HG02571 (cell line): ENCODE measurements around the gene MSTO1.
"Not testable (repeated sequence)": the region's sequence is repeated elsewhere in the genome, so short reads cannot be mapped to it uniquely, and the experiment has no call there.

Source experiments
- ATAC-seq: cut with Tn5 transposase; IDR thresholded peaks from one replicate; pipeline ENCODE4 v1.9.1; 2021; ENCODE audit warnings: mild to moderate bottlenecking, moderate library complexity; ENCODE audit not compliant: unreplicated experiment

Gene MSTO1

DNA sequence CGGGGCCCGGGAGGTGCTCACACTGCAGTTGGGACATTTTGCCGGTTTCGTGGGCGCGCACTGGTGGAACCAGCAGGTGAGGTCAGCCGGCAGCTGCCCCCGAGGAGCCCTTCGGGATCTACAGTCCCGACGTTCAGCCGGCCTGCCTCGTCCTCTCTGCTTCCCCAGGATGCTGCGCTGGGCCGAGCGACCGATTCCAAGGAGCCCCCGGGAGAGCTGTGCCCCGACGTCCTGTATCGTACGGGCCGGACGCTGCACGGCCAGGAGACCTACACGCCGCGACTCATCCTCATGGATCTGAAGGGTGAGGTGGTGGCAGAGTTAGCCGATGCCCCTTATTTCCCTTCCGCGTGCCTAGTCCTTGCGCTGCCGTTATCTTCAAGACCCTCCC lies 234 bp downstream of the MSTO1 start:
- ATAC-seq: not testable (repeated sequence)

DNA sequence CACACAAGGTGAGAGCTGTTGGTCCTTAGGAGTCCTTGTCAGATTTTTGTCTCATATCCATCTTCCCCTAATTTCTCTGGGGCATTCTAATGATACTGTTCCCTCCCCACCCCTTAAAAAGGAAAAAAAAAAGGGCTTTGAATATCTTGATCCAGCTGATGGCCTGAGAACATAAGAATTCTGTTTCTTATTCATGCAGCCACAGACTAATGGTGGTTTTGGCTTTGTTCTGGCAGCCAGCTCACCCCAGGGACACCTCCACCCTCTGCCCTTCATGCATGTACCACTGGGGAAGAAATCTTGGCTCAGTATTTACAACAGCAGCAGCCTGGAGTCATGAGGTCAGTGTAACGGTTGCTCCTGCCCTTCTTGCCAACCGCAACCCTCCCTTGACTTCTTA lies 3.2 kb downstream of the MSTO1 start:
- not testable (repeated sequence) for ATAC-seq

DNA sequence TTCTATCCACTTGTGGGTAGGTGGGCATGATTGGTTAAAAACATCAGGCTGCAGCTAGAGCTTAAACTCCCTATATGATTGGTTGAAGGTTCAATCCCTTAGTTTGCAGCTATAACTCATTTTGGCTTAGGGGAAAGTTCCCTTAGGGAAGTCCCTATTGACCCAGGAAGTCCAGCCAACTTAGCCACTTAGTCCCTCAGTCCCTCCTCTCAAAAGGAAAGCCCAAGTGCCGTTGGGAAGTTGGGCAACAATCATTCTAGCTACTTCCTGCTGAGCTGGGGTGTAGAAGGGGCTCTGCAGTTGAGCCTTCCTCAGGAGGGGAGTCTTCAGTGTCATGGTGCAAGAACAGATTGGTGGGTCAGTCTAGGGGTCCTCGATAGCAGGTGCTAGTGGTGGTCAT lies 12.2 kb downstream of the MSTO1 start:
- ATAC-seq: no peak

DNA sequence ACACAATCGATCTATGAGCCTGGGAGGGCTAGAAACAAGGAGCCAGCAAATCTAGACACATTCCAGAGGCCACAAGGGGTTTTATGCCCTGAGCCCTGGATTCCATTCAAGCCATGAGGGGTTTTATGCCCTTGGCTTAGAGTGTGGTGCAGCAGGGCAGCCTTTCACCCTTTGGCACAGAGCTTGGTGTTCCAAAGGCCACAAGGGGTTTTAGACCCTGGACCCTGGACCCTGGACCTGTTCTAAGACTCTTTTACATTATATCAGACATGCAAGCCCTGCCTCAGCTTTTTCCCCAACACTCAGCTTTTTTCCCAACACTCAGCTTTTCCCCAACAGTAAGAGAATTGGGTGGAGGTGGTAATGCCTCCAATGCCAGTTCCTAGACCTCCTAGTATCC lies 13.3 kb downstream of the MSTO1 start:
- no peak for ATAC-seq

DNA sequence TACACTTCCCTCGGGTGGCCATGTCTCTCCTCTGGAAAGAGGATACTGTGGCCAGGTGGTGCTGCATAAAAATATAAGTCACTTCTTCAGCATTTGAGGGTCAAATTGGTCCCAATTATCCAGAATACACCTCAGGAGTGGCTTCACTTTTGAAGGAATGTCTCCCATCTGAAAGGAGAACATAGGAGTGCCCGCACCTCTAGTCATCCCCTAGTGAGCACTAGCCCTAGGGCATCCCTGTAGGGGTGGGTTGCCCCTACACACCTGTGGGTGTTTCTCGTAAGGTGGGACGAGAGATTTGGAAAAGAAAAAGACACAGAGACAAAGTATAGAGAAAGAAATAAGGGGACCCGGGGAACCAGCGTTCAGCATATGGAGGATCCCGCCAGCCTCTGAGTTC lies 16.4 kb downstream of the MSTO1 start:
- not testable (repeated sequence) for ATAC-seq

DNA sequence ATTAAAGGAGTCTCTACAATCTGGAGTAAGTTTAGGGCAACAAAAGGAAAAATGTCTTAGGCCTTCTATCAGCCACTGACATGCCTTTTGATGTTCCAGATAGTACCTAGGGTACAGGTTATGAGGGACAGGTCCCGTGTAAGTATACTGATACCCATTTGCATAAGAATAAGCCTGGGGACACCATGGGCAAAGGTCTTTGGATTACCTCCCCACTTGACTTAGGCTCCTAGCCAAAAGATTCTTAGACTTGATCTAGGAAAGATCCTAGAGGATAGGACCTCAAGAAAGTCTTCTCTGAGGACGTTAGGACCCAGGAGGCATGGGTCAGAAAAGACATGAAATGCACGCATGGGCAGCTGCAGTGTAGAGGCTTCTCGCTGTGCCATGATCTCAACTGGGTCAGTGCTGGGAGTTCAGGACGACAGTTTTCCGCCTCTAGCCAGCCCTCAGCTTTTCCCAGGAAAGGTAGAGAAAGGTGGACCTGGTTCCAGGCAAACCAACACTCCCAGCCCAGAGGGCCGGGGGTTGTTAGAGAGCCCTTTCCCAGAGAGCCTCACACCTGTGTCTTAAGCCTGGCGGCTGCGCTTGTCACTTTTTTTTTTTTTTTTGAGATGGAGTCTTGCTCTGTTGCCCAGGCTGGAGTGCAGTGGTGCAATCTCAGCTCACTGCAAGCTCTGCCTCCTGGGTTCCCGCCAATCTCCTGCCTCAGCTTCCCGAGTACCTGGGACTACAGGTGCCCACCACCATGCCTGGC lies 26.6 kb downstream of the MSTO1 start:
- ATAC-seq: no peak

DNA sequence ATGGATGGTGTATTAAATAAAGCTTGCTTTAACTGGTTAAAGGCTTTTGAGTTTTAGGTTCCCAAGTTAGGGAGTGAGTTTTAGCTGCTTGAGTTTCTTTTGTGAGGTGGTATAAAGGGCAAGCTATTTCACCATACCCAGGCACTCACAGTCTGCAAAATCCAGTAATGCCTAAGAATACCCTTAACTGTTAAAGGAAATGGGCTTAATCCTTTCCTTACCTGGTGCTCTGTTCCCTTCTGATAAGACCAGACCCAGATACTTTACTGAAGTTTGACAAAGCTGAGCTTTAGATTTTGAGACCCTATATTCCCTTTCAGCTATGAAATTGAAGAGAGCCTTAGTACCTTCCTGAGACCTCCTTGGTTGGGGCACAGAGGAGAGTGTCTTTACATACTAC lies 30.3 kb downstream of the MSTO1 start:
- no peak for ATAC-seq

DNA sequence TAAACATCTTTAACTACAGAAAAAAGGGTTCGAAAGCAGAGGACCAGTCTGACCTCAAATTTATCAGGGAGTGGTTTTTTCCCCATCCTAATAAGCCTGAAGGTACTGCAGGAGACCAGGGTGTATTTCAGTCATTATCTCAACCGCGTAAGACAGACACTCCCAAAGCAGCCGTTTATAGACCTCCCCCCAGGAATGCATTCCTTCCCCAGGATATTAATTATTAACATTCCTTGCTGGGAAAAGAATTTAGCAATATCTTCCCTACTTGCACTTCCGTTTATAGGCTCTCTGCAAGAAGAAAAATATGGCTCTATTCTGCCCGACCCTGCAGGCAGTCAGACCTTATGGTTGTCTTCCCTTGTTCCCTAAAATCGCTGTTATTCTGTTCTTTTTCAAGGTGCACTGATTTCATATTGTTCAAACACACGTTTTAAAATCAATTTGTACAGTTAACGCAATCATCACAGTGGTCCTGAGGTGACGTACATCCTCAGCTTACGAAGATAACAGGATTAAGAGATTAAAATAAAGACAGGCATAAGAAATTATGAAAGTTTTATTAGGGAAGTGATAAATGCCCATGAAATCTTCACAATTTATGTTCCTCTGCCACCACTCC lies 32.7 kb downstream of the MSTO1 start:
- not testable (repeated sequence) for ATAC-seq

DNA sequence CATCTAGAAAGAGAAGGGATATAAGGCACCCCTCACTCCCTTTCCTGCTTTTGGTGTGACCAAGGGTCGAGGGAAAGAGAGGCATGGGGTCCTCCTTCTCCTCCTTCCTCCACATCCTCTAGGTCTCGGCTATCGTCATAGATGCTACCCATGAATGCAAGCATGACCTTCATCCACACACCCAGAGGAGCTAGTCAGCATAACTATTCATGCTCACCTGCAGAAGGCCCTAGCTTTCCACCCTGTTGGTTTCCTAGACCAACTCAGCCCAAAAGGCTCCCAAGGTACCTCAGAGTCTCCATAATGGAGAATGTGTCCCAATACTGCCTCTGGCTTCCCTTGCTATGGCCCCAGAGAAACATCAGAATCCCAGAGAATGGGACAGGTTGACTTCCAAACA lies 33.2 kb downstream of the MSTO1 start:
- ATAC-seq: no peak

DNA sequence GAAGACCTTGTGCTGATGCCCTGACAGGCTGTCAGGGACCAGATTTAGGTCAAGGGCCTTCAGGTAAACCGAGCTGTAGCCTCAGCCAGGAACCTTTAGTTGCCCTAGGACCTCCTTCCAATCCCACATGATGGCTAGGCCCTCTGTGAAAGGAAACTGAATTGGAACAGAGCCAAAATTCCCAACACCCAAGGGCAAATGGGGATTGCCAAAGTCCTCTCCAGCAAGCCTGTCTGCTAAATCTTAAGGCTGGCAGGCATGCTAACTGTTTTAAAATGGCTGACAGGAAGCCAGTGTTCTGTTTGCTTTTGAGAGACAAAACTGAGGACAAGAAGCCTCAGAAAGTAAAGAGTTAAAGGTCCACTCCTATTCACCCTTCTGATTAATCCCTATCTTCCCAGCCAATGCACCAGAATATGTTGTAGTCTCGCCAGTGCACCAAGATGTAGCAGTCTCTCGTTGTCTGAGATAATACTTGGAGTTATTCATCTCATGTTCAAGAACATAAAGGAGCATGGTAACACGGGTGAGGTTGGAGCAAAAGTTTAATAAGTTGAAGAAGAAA lies 35.1 kb downstream of the MSTO1 start:
- no peak for ATAC-seq

DNA sequence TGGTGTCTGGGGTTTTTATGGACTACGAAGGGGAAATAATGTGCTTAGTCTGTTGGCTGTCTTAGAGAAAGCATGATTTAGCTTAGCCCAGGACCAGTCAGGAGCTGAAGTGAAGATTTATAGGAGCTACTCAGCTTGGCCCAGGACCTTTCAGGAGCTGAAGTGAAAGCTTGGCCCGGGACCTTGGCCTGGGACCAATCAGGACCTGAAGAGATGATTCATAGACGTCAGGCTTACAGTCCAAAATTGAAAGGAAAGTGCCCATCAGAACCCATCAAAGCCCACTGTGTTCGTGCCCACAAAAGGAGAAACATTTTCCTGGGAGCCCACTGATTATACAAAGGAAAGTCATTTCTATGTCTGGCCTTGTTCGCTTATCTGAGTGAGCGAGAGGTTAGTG lies 35.6 kb downstream of the MSTO1 start:
- ATAC-seq: no peak

DNA sequence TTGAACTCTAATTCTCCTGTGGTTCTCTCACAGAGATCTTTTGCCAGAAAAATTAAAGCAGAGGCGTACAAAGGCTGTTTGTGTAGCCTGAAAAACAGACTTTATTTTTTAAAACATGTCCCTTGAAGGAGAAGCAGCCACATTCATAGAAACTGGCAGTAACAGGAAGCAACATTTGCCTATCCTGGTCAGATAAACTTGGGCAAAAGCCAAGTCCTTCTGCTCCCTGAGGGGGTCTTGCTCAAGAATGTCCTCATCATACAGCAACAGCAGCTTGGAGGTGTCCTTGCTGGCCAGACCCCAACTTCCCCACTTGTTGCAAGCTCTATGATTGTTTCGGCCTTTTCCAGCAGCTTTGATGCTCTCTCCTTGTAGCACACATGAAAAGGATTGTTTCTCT lies 36.3 kb downstream of the MSTO1 start:
- ATAC-seq: no peak

DNA sequence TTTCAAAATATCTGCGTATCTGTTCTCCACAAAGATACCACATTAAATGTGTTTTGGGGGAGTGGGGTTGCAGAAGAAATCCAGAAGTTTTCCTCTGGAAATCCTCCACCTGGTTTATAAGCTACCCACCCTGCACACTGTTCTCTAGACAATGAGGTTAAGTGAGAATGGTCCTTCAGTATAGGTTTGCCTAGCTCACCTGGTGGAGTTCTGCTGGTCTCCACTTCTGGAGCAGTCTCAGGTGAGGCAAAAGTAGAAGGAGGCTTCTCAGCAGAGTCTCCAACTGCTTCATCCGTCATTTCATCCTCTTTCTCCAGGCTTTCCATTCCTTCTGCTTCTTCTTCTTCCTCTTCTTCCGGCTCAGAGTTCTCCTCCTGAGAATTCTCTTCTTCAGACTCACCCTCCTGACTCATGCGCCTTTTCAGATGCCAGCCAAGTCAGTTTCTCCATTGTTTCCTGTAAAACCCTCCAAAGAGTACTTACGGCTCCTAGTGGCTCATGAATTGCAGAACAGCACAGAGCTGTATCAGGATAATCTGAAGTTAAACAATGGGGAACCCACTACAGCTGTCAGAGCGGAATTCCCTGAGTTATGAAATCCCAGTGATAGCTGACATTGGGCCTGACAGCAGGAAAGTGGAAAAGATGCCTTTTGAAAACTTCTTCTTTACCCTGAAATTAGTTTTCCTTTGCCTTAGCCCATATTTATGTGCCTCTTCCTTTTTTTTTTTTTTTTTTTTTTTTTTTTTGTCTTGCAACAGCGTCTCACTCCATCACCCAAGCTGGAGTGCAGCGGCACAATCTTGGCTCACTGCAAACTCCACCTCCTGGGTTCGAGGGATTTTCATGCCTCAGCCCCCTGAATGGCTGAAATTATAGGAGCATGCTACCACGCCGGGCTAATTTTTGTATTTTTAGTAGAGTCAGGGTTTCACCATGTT lies 38.5 kb downstream of the MSTO1 start:
- ATAC-seq: no peak

DNA sequence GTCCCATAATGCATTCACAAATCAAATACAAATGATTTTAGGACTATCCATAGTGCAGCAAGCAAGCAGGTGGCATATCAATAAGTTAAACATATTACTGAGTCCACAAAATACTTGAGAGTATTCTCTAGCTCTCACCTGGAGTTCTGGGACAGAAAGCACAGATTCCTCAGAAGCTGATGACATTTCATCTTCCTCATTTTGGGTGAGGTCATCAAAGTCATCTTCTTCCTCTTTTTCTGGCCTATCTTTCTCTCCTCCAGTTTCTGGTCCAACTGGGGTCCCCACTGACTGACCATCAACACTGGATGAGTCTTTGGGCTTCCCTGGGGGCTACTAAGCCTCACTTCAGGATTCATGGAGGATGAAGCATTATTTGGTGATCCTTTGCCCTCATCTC lies 39.7 kb downstream of the MSTO1 start:
- ATAC-seq: no peak

DNA sequence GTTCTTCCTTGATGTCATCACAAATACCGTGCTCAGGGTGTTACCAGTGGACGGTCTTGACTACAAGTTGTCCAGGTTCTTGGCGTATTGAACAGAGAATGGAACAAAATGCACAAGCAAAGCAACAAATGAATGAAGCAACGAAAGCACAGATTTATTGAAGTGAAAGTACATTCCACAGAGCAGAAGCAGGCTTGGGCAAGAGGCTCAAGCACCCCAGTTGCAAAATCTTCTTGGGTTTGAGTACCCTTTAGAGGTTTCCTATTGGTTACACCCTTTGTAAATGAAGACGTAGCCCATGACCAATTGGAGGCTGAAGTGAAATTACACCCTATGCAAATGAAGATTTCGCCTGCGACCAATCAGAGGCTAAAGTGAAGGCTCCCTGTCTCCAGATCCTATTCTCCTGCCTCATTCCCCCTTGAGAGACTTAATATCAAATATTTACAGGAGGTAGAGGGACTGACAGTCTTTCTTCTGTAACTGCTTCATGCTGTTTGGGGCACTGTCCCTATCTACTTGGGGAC lies 40.3 kb downstream of the MSTO1 start:
- no peak for ATAC-seq

DNA sequence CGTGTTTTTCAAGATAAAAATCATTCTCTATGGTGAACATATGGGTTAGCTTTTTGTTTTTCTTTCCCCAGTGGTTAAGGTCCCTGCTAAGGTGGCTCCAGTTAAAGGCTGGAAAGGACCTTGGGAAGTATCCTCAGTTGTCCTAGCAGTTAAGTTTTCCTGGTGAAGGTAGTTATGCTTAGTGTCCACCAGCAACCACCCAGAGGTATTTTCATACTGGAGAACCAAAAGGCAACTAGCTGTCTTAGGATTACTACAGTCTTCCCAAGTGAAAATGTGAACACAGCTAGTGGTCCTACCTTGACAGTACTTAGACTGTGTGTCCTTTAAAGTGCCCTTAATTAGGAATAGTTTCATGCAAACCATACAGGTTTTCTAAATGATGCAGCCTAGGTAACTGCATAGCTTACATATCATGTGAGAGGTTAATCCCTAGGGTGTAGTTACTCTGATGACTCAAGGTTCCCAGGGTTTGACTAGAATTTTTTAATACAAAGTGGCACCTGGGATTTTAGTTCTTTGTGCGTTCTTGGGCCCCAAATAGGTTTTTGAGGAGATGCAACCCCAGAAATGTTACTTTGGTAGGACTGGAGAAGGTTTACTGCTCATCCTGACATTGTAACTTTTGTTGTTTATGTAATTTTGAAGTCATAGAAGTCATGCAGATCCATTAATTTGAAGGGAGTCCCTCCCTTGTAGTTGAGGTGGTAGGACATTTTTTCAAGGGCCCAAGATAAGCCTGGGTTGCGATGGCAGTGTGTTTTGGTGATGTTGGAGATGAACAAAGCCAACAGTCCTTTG lies 42.0 kb downstream of the MSTO1 start:
- ATAC-seq: no peak

DNA sequence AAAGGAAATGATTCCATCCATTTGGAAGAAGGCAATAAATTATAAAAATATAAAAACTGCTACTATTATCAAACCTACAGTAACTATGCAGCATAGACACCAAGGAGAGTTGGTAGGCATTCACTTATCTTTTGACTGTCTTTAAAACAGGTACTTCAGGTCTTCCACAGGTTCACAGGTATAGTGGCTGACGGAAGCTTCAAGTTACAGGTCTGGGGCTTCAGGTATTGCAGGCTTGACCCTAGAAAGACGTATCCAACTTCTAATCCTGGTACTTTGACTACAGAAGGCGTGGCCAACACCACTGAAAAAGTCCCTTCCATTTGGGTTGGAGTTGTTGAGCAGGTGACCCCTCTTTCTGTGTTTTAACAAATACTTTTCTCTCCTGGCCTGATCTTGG lies 42.9 kb downstream of the MSTO1 start:
- ATAC-seq: no peak

DNA sequence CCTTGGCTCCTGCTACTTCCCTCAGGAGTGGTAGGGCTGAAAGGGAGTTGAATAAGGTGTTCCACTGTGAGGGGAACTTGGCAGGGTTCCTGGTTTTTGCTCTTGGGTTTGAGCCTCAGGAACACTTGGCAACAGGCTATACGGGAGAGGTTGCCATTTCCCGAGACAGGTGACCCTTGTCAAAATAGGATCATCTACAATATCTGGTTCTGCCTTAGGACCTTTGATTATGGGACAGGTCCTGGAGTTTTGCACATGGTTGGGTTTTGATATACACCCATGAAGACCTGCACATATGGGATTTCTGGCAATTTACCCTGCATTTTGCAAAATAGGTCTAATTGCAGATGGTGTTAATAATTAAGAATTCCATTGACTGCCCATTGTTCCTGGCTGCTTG lies 47.4 kb downstream of the MSTO1 start:
- ATAC-seq: no peak

DNA sequence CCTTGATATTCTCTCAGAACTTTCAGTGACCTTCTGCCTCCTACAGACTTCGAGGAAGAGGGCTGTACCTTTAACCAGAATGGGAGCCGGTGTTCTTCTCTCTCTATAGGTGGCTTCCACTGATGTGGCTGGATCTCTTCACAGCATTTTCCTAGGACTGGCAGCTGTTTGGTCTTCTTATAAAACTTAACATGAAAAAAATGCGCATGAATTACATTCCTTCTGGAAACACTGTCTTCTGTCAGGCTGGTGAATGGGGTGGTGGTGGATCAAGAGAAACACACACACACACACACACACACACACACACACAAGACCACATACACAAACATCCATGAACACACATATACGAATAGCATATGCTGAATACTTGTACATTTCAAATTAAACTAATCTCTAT lies 51.2 kb downstream of the MSTO1 start:
- ATAC-seq: not testable (repeated sequence)
